ENCODE measurements around the gene SPRED2.

DNA sequence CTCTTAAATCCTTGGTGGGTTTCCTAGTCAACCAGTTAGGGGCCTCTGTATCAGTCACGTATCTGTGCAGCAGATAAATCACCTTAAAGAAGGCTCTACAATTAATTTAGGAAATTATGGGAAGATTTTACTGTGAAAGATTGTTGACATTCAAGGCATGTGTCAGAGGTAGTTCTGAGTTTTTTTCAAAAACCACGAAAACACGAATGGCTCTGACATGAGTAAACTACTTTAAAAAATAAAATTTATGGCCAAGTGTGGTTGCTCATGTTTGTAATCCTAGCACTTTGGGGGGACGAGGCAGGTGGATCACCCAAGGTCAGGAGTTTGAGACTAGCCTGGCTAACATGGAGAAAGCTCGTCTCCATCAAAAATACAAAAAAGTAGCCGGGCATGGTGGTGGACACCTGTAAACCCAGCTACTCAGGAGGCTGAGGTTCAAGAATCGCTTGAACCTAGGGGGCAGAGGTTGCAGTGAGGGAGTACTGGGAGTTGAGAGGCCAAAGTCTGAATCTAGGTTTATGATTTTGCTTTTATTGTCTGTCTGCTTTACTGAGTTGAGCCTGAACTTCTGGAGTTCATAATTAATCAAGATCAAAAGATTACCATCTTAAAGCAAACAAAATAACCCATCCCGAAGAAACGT lies 77.1 kb downstream of the SPRED2 start:
- TF ChIP-seq POLR2A (IDR thresholded peaks at IDR 0.05; ENCODE audit: low read depth, low read length) (no peak), POLR2AphosphoS5 (IDR thresholded peaks at IDR 0.05; ENCODE audit: low read depth, low read length) (no peak), TAF1 (IDR thresholded peaks at IDR 0.05; ENCODE audit: borderline replicate concordance, low read depth, low read length) (no peak)
